M059J (cell line): ENCODE results near the gene C2CD4C. TPM values are rescaled to one million over a fixed set of nuclear protein-coding genes. Genes with fewer than 3 reads are reported as not detected.
"Not testable (repeated sequence)": the region's sequence is repeated elsewhere in the genome, so short reads cannot be mapped to it uniquely, and the experiment has no call there.

Experiments
- DNase-seq: peaks from one replicate; pipeline ENCODE4 v3.0.0-alpha.2; 2012; ENCODE audit warnings: low read depth
- total RNA-seq: library from RNA; depleted of rRNA; stranded (reverse); fragments of >200 nt; shearing (Covaris generic); gene quantifications from 2 replicates; pipeline ENCODE4 v1.2.3, GENCODE V29; 2014

C2CD4C gene
- total RNA-seq, 1 experiment from 2014 or later: not detected

DNA sequence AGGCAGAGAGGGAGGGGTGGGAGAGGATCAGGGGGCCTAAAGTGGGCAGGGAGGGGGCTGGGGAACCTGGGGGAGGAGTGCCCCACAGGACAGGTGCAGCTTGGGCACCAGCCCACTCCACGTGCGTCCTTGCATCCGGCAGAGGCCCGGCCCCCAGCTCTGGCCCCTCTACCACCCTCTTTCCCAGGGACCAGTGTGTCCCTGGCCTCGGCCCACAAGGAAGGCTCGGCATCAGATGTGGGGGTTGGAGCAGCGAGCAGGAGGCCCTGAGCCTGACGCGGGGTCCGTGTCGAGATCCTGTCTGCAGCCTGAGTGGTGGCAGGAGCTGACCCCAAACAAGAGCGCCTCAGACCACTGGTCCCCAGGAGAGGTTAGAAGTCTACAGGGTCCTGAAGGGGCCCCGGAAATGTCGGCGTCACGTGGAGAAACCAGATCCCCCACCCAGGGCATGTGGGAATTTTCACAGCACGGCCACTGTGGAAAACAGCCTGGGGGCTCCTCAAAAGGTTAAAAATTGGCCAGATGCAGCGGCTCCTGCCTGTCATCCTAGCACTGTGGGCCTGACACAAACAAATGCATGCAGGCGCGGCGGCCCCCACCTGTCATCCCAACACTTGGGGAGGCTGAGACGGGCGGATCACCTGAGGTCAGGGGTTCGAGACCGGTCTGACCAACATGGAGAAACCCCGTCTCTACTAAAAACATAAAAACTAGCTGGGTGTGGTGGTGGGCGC is 30.4 kb upstream of the C2CD4C start:
- DNase-seq: no peak

DNA sequence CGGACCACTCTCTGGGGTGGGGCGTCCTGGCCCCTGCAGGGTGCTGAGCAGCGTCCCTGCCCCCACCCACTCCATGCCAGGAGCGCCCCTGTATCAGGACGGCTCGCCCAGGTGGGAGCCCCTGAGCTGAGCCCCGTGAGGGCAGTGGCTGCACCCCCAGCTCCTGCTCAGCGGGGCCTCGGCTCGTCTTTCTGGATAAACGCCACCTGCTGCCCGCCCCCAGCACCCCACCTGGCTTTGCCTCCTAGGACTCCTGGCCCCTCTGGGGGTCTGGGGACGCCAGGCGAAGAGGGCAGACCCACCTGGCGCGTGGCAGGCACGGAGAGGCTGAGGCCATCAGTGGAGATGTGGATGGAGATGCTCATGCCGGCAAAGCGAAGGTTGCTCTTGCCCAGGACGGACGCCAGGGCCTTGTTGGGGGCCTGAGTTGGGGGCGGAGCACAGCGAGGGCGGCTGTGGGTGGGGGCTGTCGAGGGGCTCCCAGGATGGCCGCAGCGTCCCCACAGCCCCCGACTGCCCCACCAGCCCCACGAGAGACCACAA is 29.5 kb upstream of the C2CD4C start:
- DNase-seq: no peak

DNA sequence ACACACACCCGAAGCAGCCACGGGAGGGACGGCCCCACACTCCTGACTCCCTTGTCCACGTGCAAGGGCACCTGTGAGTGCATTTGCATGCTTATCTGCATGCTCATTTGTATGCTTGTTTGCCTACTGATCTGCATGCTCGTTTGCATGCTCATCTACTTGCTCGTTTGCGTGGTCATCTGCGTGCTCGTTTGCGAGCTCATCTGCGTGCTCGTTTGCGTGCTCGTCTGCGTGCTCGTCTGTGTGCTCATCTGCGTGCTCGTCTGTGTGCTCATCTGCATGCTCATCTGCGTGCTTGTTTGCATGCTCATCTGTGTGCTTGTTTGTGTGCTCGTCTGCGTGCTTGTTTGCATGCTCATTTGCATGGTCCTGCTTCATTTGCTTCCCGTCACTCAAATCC is 28.1 kb upstream of the C2CD4C start:
- no peak for DNase-seq

DNA sequence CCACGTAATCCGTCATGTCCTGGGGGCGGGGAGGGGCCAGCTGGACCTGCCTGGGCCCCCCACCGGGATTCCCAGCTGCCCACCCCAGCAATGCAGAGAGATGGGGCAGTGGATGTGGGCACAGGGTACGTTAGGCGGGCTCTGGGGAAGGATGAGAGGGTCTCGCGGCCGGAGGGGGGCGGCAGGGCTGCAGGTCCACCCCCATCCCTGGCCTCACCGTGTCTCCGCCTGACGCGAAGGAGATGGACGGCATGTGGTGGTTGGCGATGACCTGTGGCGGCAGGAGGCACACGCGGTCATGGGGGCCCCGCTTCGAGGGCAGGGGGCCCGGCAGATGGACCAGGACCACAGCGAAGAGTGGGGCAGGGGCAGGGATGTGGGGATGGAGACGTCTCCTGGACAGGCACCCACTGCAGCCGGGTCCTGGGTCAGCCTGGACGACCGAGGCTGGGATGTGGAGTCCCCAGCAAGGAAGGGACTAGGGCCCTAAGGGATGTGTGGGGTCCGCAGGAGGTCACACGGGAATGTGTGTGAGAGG is 27.5 kb upstream of the C2CD4C start:
- DNase-seq: no peak

DNA sequence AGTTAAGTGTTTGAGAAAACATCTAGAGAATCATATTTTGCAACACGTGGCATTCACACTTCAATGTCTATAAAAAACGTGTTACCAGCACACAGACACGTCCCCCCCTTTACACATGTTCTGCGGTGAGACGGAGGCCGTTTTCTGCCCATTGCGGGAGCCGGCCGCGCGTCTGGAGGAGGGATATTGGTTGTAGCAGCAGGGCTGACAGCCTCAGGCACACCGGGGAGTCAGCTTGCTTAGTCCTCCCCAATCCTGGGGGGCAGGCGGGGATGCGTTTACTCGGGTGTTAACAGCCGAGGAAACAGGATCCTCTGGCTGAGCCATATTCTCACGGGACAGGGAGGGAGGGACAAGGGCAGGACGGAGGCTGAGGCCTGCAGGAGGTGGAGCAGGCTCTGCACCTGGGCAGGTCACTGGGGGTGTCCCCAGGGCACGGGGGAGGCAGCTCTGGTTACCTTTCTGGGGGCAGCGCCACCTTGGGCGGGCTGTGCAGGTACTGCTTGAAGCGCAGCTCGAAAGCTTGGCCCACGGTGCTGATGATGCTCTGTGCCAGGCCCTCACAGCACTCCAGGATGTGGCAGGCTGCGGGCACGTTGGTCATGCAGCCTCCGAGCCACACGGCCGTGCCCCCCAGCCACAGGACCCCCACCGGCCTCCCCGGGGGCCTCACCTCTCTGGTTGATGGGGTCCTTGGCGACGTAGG is 26.9 kb upstream of the C2CD4C start:
- no peak for DNase-seq

DNA sequence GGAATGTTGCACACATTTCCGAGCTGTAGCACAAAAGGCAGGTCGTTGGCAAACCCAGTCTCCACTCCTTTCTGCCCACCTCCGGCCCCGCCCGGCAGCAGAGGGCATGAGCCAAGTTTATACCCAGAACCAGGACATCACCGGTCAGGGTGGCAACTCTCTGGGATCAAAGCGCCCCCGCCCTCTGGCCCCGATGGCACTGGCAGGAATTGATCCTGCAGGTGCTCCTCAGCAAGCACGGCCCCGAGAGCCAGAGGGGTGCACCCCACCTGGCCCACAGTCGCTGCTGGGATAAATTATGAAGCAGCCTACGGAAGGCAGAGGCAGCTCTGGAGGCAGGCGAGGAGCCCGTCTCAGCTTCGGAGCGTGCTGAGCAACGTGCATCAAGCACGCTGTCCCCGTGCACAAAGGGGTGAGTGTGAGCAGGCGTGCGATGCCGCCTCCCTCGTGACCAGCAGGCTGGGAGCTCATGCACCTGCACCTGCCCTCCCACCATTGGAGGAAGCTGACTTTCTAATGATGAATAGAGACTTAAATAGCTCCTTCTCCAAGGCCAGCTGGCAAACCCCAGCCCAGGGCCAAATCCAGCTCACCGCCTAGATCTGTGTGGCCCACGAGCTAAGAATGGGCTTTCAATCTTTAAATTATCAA is 26.2 kb upstream of the C2CD4C start:
- no peak for DNase-seq

DNA sequence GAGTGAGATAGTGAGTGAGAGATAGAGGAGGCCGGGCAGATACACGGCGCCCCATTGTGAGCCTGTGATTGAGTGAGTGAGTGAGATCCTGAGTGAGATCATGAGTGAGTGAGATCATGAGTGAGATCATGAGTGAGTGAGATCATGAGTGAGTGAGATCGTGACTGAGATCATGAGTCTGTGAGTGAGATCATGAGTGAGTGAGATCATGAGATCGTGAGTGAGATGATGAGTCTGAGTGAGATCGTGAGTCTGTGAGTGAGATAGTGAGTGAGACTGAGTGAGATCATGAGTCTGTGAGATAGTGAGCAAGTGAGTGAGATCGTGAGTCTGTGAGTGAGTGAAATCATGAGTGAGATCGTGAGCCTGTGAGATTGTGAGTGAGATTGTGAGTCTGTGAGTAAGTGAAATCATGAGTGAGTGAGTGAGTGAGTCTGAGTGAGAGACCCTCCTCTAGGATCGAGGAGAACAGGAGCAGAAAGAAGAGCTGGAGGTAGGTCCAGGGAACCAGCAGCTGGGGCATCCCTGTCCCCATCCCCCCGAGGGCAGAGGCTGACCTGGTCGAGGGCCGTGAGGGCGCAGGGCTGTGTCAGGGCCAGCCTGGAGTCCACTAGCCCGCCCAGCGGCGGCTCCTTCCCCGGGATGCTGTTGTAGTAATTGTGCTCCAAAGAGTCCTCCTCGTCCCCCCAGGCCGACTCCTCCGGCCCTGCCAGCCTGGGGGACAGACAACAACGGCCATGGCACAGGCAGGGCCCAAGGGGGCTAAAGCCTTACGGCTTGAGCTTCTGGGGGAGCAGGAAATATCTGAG is 25.4 kb upstream of the C2CD4C start:
- DNase-seq: no peak

DNA sequence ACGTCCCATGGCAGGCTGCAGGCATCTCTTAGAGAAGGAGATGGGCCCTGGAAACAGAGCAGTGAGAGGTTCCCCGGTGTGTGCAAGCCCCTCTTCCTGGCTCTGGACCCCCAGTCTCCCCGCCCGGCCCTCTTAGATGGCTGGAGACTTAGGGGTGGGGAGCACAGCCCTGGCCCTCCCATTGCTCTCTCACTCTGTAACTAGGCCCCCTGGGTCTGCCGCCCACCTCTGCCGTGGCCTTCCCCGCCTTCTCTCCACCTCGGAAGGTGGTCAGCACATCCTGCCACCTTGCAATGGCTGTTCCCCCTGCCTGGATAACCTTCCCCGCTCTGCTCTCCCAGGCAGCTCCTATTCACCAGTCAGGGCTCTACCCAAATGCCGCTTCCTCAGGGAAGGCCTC is 21.8 kb upstream of the C2CD4C start:
- DNase-seq: no peak

DNA sequence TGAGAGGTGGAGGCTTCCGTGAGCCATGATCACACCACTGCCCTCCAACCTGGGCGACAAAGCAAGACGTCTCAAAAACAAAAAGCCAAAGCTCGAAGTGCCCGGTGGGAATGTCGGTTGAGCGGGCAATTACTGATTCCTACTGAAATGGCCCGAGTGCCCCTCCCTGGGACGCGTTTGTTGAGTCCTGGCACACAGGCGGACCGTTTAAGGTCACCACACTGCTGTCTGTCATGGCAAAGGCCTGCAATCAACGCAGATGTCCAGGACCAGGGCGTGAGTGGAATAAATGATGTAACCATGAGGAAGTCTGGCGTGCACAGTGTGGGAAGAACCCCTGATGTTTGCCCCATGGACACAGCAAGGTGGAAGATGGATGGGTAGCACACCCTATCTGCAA is 19.2 kb upstream of the C2CD4C start:
- no peak for DNase-seq

DNA sequence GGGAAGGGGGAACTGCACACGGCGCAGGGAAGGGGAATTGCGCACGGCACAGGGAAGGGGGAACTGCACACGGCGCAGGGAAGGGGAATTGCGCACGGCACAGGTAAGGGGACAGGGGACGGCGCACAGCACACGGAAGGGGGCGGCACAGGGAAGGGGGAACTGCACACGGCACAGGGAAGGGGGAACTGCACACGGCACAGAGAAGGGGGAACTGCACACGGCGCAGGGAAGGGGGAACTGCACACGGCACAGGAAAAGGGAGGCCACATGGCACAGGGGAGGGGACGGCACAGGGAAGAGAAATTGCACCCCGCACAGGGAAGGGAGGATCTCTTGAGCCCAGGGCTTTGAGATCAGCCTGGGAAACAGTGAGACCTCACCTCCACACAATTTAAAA is 18.7 kb upstream of the C2CD4C start:
- DNase-seq: not testable (repeated sequence)

DNA sequence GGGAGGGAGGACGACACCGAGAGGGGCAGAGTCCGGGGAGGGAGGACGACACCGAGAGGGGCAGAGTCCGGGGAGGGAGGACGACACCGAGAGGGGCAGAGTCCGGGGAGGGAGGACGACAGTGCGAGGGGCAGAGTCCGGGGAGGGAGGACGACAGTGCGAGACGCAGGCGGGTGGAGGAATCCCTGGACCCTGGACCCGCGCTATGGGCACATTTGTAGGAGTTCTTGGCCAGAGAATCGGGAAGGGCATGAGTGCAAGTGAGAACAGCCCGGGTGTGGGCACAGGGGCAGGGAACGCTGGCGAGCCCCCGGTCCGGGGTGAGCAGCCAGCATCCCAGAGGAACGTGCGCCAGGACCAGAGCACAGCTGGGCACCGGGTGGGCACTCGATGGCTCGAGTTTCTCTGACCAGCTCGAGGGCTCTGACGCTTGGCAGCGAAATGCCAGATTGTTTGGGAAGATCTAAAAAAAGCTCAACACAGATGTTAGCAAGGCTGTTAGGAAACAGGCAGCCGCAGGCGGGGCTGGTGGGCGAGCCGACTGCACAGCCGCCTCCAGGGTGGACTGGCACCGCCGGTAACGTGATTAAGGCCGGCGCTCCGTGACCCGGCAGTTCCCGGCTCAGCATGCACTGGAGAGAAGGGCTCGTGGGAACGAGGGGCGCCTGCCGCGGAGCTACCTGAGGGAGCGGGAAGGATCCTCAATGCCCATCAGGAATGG is 17.9 kb upstream of the C2CD4C start:
- no peak for DNase-seq

DNA sequence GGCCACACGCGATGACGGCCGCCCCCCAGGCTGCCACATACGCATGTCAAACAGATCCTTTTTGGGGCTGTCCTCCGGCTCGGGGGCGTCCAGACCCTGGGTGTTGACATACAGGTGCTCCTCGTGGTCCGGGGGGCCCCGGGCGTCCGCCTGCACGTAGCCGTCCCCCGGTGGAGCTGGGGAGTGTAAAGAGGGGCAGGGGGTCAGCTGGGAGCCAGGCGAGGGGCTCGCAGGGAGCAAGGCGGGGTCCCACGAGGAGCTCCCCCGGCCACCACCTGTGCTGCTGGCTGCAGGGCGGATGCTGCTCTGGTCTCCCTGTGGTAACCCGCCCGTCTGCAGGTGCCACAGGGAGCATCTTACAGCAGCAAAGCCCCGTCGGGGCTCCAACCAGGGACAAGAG is 16.1 kb upstream of the C2CD4C start:
- no peak for DNase-seq

DNA sequence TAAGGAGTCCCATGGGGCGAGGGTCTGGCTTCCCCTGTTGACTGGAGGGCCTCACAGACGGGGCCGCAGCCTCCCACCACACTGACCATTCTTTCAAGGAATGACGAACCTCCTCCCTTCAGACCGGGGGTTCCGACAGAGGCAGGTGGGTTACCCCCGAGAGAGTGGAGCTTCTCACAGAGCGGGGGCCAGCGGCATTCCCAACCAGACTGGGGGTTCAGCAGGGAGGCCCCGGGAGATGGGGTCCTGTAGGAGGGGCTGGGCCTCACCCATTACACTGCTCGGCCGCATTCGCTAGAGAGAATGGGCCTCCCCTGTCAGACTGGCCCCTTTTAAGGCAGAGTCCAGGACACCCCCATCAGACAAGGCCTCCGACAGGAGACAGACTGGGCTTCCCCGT is 15.6 kb upstream of the C2CD4C start:
- no peak for DNase-seq

DNA sequence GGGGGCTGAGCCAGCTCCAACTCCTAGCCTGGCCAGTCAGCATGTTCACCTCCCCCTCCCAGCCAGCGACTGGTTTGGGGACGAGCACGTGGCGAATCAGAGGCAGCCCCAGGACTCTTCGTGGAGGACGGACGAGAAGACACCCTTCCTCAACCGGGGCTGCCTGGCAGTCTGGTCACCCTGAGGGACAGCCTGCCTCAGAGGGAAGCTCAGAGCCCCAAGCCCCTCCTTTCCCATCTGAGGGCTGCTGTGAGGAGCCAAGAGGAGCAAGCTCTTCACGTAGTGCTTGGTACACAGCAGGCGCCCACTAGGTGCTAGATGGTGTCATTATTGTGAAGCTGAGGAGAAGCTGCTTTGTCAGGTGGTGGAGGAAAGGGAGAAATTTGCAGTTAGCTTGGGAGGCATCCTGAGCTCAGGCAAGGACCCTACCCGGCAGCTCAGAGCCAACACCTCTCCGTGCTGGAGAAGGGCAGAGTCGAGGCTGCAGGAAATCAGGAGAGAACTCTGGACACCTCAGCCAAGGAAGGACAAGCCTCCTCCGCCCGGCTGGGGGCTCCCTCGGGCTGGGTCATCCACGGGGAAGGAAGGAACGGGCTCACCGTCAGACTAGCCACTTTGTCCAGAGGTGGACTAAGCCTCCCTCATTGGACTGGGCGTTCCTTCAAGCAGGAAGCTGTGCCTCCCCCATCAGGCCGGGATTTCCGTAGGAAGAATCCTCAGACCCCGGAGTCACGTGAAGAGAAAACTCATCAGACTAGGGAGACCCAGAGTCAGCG is 14.9 kb upstream of the C2CD4C start:
- no peak for DNase-seq

DNA sequence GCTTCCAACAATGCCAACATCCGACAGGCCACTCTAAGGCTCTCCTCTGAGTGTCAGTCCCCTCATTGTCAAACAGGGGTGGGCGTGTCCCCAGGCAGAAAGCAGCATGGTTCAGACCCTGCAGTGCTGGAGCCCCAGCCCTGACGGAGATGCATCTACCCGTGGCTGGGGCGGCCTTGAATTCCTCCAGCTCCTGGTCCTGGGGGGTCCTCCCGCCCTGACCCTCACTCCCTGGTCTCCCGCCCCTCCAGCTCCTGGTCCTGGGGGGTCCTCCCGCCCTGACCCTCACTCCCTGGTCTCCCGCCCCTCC is 13.9 kb upstream of the C2CD4C start:
- DNase-seq: not testable (repeated sequence)

DNA sequence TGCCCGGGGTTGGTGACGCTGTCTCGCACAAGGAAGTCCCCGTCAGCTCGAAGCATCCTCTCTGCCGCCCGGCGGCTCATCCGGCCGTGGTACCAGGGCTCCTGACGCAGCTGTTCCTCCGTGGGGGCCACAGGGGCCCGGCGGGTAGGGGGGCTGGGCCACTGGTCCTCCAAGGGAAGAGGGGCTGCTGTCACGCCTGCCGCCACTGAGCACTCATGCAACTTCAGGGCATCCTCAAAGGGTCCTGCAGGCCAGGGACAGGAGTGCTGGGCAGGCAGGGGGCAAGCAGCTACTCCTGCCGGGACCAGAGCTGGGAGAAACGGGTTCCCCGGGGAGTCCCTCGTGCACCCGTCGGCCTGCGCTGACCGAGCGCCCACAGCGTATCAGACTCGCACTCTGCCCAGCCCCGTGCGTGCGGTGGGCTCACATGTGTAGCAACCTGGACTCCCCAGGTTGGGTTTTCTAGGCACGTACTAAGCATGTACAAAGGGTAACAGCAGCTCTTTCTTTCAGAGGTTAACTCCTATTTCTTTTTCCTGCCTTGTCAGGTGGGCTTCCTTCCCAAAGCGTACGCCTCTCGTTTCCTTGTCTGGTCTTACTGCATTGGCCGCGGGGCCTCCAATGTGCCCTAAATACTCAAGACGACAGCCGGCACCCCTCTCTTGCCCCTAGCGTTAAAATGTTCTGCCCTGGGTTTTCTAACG is 13.4 kb upstream of the C2CD4C start:
- no peak for DNase-seq

DNA sequence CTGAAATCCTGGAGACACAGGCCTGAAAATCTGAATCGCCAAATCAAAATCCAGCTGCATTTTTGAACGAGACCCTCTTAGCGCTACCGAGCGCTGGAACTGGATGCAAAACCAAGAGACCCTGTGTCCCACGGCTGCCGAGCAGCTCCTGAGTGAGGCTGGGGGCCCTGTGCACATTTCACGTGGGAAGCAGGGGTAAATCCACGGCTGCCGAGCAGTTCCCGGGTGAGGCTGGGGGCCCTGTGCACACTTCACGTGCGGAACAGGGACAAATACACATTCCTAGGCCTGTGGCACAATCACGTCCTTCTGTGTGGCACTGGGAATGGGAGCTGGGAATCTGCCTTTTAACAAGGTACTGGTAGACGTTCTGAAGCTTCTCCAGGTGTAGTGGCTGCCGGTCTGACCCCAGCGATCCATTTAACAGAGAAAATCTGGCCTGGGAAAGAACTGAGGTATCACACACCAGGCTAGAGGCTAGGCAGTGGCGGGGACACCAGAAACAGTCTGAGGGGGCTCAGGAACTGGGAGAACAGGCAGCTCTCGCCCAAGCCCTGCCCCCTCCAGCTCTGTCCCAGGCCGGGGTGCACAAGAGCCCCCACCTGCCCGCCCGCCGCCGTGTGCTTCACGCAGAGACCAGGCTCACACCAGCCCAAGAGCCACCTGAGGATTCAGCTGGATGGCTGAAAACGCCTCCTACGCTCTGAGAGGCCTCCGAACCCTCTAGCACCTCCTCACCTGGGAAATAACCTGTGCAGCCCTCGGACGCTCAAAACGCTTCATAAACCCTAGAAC is 11.0 kb upstream of the C2CD4C start:
- no peak for DNase-seq

DNA sequence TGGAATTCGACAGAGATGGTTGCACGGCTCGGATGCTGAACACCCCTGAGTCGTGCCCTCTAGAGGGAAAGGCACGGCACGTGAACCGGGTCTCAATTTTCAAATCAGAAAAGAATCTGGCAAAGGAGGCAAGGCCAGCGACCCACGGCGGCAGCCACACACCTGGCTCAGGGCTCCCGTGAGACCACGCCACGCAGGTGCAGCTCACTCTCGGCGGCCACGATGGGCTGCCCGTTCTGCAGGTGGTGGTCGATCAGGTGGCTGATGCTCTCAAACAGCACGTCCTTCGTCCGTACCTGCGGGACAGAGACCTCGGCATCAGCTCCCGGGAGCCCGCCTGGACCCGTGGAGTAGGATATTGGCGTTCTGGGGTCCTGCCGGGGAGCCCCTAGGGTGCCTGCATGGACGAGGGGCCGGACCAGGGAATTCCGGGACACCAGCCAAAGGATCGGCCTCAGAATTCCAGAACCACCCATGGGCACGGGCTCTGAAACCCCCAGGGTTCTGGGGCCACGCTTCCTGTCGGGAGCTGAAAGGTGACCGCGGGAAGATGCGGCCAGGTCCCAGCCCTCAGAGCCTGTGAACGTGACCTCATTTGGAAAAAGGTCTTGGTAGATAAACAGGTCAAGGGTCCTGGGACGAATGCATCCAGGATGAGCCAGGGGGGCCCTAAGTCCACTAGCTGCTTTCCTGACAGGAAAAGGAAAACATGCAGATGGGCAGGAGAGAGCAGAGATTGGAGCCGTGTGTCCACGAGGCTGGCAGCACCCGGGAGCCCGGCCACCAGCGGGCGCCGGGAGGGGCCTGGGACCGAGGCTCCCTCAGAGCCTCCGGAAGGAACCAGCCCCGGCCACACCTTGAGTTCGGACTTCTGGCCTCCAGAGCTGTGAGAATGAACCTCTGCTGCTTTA is 10.1 kb upstream of the C2CD4C start:
- no peak for DNase-seq
